WTC11 (cell line): ENCODE measurements around the gene CDIP1.

Experiments used
- AR ChIP-seq: fragments of 250-450 bp; sonication (Bioruptor Pico); IDR thresholded peaks from 2 replicates; pipeline ENCODE4 v1.9.0; 2021; ENCODE audit warnings: mild to moderate bottlenecking
- ATF1 ChIP-seq: sonication (generic); formaldehyde crosslinking; IDR thresholded peaks from 2 replicates; pipeline ENCODE4 v1.8.1; 2023; ENCODE audit warnings: mild to moderate bottlenecking, moderate library complexity, missing genetic modification reagents
- CBFB ChIP-seq: sonication (generic); formaldehyde crosslinking; IDR thresholded peaks from 2 replicates; pipeline ENCODE4 v1.8.1; 2022; ENCODE audit warnings: mild to moderate bottlenecking, low read depth, missing genetic modification reagents
- CREM ChIP-seq: sonication (generic); formaldehyde crosslinking; IDR thresholded peaks from 2 replicates; pipeline ENCODE4 v1.8.1; 2022; ENCODE audit warnings: mild to moderate bottlenecking, missing genetic modification reagents, moderate library complexity
- CTCF ChIP-seq: fragments of 200-600 bp; IDR thresholded peaks from 2 replicates; pipeline ENCODE4 v1.8.0; 2022; ENCODE audit warnings: antibody characterized with exemption
- GTF2I ChIP-seq: fragments of 250-450 bp; sonication (Bioruptor Pico); conservative IDR thresholded peaks from 2 replicates; pipeline ENCODE4 v1.4.0; 2021; ENCODE audit warnings: mild to moderate bottlenecking
- JUN ChIP-seq: sonication (generic); formaldehyde crosslinking; IDR thresholded peaks from 2 replicates; pipeline ENCODE4 v1.8.0; 2023; ENCODE audit warnings: mild to moderate bottlenecking, missing genetic modification reagents
- NFE2L1 ChIP-seq: sonication (generic); formaldehyde crosslinking; IDR thresholded peaks from 2 replicates; pipeline ENCODE4 v1.8.1; 2023; ENCODE audit warnings: missing genetic modification reagents
- NR2C2 ChIP-seq: sonication (generic); formaldehyde crosslinking; IDR thresholded peaks from 2 replicates; pipeline ENCODE4 v1.8.0; 2022; ENCODE audit warnings: mild to moderate bottlenecking, missing genetic modification reagents
- ZNF219 ChIP-seq: sonication (generic); formaldehyde crosslinking; IDR thresholded peaks from 2 replicates; pipeline ENCODE4 v1.8.0; 2023; ENCODE audit warnings: missing genetic modification reagents, mild to moderate bottlenecking, borderline replicate concordance
- ZNF263 ChIP-seq: sonication (generic); formaldehyde crosslinking; IDR thresholded peaks from 2 replicates; pipeline ENCODE4 v1.8.1; 2022; ENCODE audit warnings: low read depth, mild to moderate bottlenecking, moderate library complexity, missing genetic modification reagents

GRCh38 chr16:4491898-4492297 is 46.7 kb downstream of the CDIP1 start:
- TF ChIP-seq ATF1 (no peak), CREM (no peak), CTCF (no peak), AR (no peak), NR2C2 (CRISPR knock-in tag) (no peak), JUN (CRISPR knock-in tag) (no peak), CBFB (CRISPR knock-in tag) (no peak), ZNF219 (CRISPR knock-in tag) (no peak), GTF2I (CRISPR knock-in tag) (no peak), ZNF263 (CRISPR knock-in tag) (no peak), NFE2L1 (CRISPR knock-in tag) (no peak)
